ENCODE measurements around the gene DKKL1. TPM values are rescaled to one million over a fixed set of nuclear protein-coding genes. Genes with fewer than 3 reads are reported as not detected.

Gene DKKL1
- polyA plus RNA-seq, 1 of the 3 experiments (the other 2 are of a cell fraction): 0.36 TPM

GRCh38 chr19:49339301-49340068, 24.2 kb upstream of the DKKL1 start:
- Histone ChIP-seq H3K9me3 (no peaks in the 10 kb centered on the region), H3K27ac (ENCODE audit: low read depth in 2 of 2, low read length in 1 of 2) (no peak overlapping the region), H3K9me2 (no peaks in the 10 kb centered on the region), H3K4me2 (no peak overlapping the region), H2AFZ (ENCODE audit: low read depth) (no peak overlapping the region), H4K20me1 (ENCODE audit: insufficient read depth) (peaks cover 2% of the 10 kb centered on the region; the same call in 1 of the 2 replicates), H3K4me3 (ENCODE audit: low read depth in 2 of 2, low read length in 1 of 2) (no peak overlapping the region; a peak in 1 of 4 replicates), H3K4me1 (ENCODE audit: control insufficient read depth in 1 of 2, insufficient read depth in 2 of 2, low read depth in 1 of 2, low read length in 1 of 2) (peaks cover 0 to 6% of the 10 kb centered on the region in 2 experiments; a peak in 1 of 4 replicates), H3K9ac (no peak overlapping the region), H3K36me3 (replicated peaks in 1 of 2; ENCODE audit: control insufficient read depth in 1 of 2, insufficient read depth in 2 of 2, low read length in 1 of 2) (peaks cover 20 to 21% of the 10 kb centered on the region in 2 experiments), H3K27me3 (ENCODE audit: insufficient read depth) (no peaks in the 10 kb centered on the region), H3F3A (replicated peaks; ENCODE audit: insufficient read depth) (peaks cover 2% of the 10 kb centered on the region), H3K79me2 (ENCODE audit: insufficient read depth) (no peaks in the 10 kb centered on the region)
- ChIA-PET CTCF (interaction anchor here (0.5 to 0.6 kb wide), 2 partner anchors 130 to 596 kb away, joined by 3 to 4 read pairs; no protein-coding TSS in a partner anchor), POLR2A (no interaction called here)
- DNase-seq: peak; percentile 90
- WGBS (ENCODE audit: low lambda C conversion rate): 52% methylated on average over 36 of the region's 47 CpGs
- TF ChIP-seq YY1 (IDR thresholded peaks at IDR 0.05; ENCODE audit: low read depth) (no peak), EP300 (IDR thresholded peaks at IDR 0.05; ENCODE audit: borderline replicate concordance in 1 of 2, low read depth in 1 of 2, low read length in 1 of 2) (no peak), USF1 (IDR thresholded peaks at IDR 0.05; ENCODE audit: borderline replicate concordance, low read depth) (0 out of 2 replicates have a peak, but pooled peaks have one; percentile 7), SIN3A (IDR thresholded peaks at IDR 0.05; ENCODE audit: borderline replicate concordance, low read depth, low read length) (no peak), SMC3 (IDR thresholded peaks at IDR 0.05; ENCODE audit: low read depth, low read length) (no peak), JUND (IDR thresholded peaks at IDR 0.05) (no peak), NFIC (IDR thresholded peaks at IDR 0.05; ENCODE audit: borderline replicate concordance) (no peak), FOXJ3 (CRISPR knock-in tag; IDR thresholded peaks at IDR 0.05) (no peak), CHD2 (IDR thresholded peaks at IDR 0.05; ENCODE audit: low read length, partially characterized antibody) (no peak), RCOR1 (IDR thresholded peaks at IDR 0.05; ENCODE audit: low read length) (no peak), POLR2AphosphoS5 (IDR thresholded peaks at IDR 0.05; ENCODE audit: low read depth, low read length) (no peak), RAD21 (IDR thresholded peaks at IDR 0.05; ENCODE audit: low read length) (no peak), NRF1 (IDR thresholded peaks at IDR 0.05; ENCODE audit: low read depth, low read length) (no peak), PBX3 (IDR thresholded peaks at IDR 0.05) (0 out of 2 replicates have a peak, but pooled peaks have one; percentile 21), RFX5 (IDR thresholded peaks at IDR 0.05; ENCODE audit: low read length) (no peak), EZH2phosphoT487 (IDR thresholded peaks at IDR 0.05; ENCODE audit: borderline replicate concordance, low read depth) (no peak)
- TF ChIP-seq, protein P1, sequence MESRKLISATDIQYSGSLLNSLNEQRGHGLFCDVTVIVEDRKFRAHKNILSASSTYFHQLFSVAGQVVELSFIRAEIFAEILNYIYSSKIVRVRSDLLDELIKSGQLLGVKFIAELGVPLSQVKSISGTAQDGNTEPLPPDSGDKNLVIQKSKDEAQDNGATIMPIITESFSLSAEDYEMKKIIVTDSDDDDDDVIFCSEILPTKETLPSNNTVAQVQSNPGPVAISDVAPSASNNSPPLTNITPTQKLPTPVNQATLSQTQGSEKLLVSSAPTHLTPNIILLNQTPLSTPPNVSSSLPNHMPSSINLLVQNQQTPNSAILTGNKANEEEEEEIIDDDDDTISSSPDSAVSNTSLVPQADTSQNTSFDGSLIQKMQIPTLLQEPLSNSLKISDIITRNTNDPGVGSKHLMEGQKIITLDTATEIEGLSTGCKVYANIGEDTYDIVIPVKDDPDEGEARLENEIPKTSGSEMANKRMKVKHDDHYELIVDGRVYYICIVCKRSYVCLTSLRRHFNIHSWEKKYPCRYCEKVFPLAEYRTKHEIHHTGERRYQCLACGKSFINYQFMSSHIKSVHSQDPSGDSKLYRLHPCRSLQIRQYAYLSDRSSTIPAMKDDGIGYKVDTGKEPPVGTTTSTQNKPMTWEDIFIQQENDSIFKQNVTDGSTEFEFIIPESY (IDR thresholded peaks at IDR 0.05; ENCODE audit: borderline replicate concordance, low read depth): no peak
- TF ChIP-seq, protein P2, sequence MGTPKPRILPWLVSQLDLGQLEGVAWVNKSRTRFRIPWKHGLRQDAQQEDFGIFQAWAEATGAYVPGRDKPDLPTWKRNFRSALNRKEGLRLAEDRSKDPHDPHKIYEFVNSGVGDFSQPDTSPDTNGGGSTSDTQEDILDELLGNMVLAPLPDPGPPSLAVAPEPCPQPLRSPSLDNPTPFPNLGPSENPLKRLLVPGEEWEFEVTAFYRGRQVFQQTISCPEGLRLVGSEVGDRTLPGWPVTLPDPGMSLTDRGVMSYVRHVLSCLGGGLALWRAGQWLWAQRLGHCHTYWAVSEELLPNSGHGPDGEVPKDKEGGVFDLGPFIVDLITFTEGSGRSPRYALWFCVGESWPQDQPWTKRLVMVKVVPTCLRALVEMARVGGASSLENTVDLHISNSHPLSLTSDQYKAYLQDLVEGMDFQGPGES (IDR thresholded peaks at IDR 0.05; ENCODE audit: low read depth, low read length): no peak
- TF ChIP-seq, protein P3, sequence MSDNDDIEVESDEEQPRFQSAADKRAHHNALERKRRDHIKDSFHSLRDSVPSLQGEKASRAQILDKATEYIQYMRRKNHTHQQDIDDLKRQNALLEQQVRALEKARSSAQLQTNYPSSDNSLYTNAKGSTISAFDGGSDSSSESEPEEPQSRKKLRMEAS (IDR thresholded peaks at IDR 0.05; ENCODE audit: low read depth): peak; percentile 68
- TF ChIP-seq, protein P4, sequence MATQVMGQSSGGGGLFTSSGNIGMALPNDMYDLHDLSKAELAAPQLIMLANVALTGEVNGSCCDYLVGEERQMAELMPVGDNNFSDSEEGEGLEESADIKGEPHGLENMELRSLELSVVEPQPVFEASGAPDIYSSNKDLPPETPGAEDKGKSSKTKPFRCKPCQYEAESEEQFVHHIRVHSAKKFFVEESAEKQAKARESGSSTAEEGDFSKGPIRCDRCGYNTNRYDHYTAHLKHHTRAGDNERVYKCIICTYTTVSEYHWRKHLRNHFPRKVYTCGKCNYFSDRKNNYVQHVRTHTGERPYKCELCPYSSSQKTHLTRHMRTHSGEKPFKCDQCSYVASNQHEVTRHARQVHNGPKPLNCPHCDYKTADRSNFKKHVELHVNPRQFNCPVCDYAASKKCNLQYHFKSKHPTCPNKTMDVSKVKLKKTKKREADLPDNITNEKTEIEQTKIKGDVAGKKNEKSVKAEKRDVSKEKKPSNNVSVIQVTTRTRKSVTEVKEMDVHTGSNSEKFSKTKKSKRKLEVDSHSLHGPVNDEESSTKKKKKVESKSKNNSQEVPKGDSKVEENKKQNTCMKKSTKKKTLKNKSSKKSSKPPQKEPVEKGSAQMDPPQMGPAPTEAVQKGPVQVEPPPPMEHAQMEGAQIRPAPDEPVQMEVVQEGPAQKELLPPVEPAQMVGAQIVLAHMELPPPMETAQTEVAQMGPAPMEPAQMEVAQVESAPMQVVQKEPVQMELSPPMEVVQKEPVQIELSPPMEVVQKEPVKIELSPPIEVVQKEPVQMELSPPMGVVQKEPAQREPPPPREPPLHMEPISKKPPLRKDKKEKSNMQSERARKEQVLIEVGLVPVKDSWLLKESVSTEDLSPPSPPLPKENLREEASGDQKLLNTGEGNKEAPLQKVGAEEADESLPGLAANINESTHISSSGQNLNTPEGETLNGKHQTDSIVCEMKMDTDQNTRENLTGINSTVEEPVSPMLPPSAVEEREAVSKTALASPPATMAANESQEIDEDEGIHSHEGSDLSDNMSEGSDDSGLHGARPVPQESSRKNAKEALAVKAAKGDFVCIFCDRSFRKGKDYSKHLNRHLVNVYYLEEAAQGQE (IDR thresholded peaks at IDR 0.05; ENCODE audit: low read depth, low read length): no peak
- TF ChIP-seq, protein P5, sequence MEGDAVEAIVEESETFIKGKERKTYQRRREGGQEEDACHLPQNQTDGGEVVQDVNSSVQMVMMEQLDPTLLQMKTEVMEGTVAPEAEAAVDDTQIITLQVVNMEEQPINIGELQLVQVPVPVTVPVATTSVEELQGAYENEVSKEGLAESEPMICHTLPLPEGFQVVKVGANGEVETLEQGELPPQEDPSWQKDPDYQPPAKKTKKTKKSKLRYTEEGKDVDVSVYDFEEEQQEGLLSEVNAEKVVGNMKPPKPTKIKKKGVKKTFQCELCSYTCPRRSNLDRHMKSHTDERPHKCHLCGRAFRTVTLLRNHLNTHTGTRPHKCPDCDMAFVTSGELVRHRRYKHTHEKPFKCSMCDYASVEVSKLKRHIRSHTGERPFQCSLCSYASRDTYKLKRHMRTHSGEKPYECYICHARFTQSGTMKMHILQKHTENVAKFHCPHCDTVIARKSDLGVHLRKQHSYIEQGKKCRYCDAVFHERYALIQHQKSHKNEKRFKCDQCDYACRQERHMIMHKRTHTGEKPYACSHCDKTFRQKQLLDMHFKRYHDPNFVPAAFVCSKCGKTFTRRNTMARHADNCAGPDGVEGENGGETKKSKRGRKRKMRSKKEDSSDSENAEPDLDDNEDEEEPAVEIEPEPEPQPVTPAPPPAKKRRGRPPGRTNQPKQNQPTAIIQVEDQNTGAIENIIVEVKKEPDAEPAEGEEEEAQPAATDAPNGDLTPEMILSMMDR (IDR thresholded peaks at IDR 0.05): no peak

All from SK-N-SH (cell line).